Right cardiac atrium (tissue), 5 donors: Measurements from ENCODE around the gene EQTN. TPM values are rescaled to one million over a fixed set of nuclear protein-coding genes. Genes with fewer than 3 reads are reported as not detected.

Source experiments
- ATAC-seq, 2 donors: fragments of 200-7000 bp; cut with Tn5 transposase; one replicate each; pipeline versions ENCODE4 v1.8.0 to v1.9.1; 2020; ENCODE audit warnings: moderate library complexity in 2 of 2, mild to moderate bottlenecking in 1 of 2
- DNase-seq, 3 donors: peaks; one replicate each; pipeline ENCODE4 v3.0.0-alpha.2; 2020
- H3K27ac ChIP-seq: one replicate; pipeline ENCODE4 v1.5.1; 2013; ENCODE audit warnings: mild to moderate bottlenecking, low read length, control low read depth, moderate library complexity
- H3K27me3 ChIP-seq: one replicate; pipeline ENCODE4 v1.6.1; 2013; ENCODE audit not compliant: control insufficient read depth, insufficient read depth
- H3K4me1 ChIP-seq: one replicate; pipeline ENCODE4 v1.6.1; 2013; ENCODE audit warnings: low read length; ENCODE audit not compliant: control insufficient read depth, insufficient read depth
- H3K4me3 ChIP-seq: one replicate; pipeline ENCODE4 v1.5.1; 2013; ENCODE audit warnings: low read length, control low read depth
- H3K9me3 ChIP-seq: one replicate; pipeline ENCODE4 v1.6.1; 2013; ENCODE audit warnings: low read length; ENCODE audit not compliant: control insufficient read depth
- WGBS: extraction: QIAGEN DNeasy Blood & Tissue Kit; methylation state at CpG from one replicate; pipeline ENCODE4 v1.1.7; 2013; 5-methylcytosine and 5-hydroxymethylcytosine counted together
- intact Hi-C, 4 donors: fragments of 100-400 bp; cut with DNase I; formaldehyde crosslinking; loops; one replicate each; pipeline versions ENCODE4 v1.11.0 to v1.14.0; 2022 to 2023
- long read RNA-seq, 4 donors: library from polyadenylated mRNA; unstranded; transcript quantifications; one replicate each; pipeline ENCODE4 v2.0.0, GENCODE V29; 2020 to 2021
- polyA plus RNA-seq: library from polyadenylated mRNA; stranded (reverse); fragments of 200-250 nt; gene quantifications from one replicate; pipeline ENCODE4 v1.2.3, GENCODE V29; 2013
- total RNA-seq, 4 donors: library from RNA; stranded (reverse); fragmentation: NEBNext Ultra II Directional; extraction: Animal tissue kit (Norgen Biotek cat#: 25700); gene quantifications; one replicate each; pipeline ENCODE4 v1.2.1, GENCODE V29; 2021
- donor health status: healthy with polysubstance abuse.
- donor health status: DM: no; HTN: yes; CAD: no.
- donor health status: DM: no; HTN: no; CAD: no.
- donor health status: DM: no; HTN: yes; CAD: no; lungs with severe emphysema.
- donor health status: DM: yes; HTN: yes; CAD: no.

Gene EQTN
- total RNA-seq (not detected), polyA plus RNA-seq (not detected)
- long read RNA-seq, donor 1: 0 reads
- long read RNA-seq, donor 2: 0 reads
- long read RNA-seq, donor 3: 0 reads
- long read RNA-seq, donor 4: 0 reads

DNA sequence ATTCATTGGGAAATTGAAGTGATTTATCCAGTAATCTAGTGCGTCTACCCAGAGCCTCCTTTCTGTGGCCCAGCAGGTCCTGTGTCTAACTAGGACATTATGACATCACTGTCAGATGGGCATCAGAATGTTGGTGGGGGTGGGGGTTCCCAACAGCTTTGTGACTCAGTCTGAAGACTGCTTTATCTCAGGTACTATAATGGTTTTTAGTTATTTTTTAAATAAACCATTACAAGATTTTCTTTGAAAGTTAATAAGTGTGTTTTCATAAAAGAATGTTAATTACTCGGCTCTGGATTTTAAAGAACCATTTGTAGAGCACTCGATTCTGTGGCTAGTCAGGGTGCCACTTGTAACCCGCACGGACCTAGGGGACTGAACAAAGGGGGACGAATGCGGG, at the start of gene EQTN:
EQTN (minus strand) TSS at position 101 of the 400 bp plus-strand sequence; CDS start at position 6, 95 bp downstream.
- 77% methylated on average over 7 of the region's 7 CpGs for WGBS
- no peak for ATAC-seq
- Histone ChIP-seq H3K27me3 (no peaks in the 10 kb centered on the region), H3K9me3 (no peaks in the 10 kb centered on the region), H3K4me1 (no peaks in the 10 kb centered on the region), H3K27ac (no peak within 1 kb of the TSS), H3K4me3 (no peak within 1 kb of the TSS)
- intact Hi-C loops: no loop called here
- no peak for DNase-seq

DNA sequence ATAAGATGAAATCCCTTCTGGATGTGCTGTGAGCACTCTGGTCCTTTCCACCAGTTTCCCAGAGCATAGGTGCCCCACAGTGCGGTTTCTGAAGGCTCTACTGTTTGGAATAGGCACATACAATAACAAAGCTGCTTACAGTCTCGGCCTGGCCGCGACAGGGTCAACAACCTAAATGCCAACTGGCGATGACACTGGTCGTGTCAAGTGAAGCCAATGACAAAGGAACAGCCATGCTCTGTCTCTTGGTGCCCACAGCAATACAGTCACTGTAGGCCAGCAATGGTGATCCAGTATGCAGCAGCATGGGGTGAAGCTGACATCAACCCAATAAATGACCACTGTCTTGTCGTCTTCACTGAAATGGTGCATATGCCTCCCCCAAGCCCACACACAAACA, 47.8 kb upstream of the EQTN start:
- no peaks in the 10 kb centered on the region for H3K9me3 ChIP-seq
- no peak overlapping the region for H3K27ac ChIP-seq
- intact Hi-C loops: no loop called here
- DNase-seq (no peak), ATAC-seq (no peak)
- no peaks in the 10 kb centered on the region for H3K27me3 ChIP-seq
- no peak overlapping the region for H3K4me3 ChIP-seq
- H3K4me1 ChIP-seq: peaks cover 1% of the 10 kb centered on the region
- WGBS: 91% methylated on average over 7 of the region's 7 CpGs

DNA sequence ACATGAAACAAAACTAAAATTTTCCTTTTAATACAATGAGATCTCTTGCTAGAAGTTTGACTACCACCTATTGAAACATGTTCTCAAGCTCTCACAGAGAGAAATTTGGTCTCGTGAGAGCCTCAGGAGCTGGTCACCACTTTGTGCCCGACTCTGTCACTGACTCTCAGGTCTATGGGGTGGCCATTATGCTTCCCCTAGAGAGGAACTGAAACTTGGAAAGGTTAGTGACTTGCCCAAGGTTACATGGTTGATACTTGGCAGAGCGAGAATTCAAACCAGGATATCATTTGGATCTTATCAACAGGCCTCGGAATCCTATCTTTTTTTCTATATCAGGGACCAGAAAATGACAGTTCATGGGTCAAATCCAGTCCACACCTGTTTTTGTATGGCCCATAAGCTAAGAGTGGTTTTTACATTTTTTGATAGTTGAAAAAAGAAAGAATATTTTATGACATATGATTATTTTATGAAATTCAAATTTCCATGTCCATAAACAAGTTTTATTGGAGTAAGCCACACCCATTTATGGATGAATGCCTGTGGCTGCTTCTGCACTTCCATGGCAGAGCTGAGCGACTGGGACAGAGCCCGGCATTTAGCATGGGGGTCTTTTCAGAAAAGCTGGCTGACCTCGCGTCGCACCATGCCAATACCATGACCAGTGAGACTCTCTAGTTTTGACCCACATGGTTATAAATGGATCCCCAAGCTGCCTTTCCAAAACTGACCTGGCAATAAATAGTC, 44.8 kb upstream of the EQTN start:
- Histone ChIP-seq H3K4me1 (peaks cover 11% of the 10 kb centered on the region), H3K27me3 (no peaks in the 10 kb centered on the region), H3K27ac (no peak overlapping the region), H3K9me3 (no peaks in the 10 kb centered on the region), H3K4me3 (no peak overlapping the region)
- 81% methylated on average over 9 of the region's 9 CpGs for WGBS
- ATAC-seq: no peak
- peak in 1 of 3 donors; percentile 43 for DNase-seq
- intact Hi-C loops: no loop called here

DNA sequence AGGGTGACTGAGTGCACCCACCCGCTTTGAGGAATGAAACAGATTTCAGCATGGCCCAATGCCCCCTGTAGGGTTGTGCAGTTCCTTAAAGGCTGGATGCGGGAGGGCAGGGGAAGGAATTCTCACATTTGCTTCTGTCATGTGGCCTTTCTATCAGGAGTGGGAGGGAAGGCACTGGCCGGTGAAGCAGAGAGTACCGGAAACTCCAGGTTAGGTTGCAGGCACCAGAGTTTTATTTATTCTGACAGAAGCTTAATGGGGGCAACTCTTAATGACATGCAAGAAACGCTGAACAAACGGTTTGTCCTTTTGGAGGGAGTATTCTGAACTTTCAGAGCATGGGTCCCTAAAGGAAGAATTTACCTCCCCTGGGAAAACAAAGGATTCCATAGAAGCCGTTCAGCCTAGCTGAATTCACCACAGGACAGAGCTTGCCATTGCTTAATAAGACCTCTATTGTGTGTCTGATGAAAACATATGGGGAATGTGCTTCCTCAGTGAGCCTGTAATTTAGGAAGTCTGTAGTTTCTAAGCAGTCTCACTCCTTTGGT, 44.1 kb upstream of the EQTN start:
- Histone ChIP-seq H3K9me3 (no peaks in the 10 kb centered on the region), H3K4me1 (peaks cover 11% of the 10 kb centered on the region), H3K4me3 (no peak overlapping the region), H3K27me3 (no peaks in the 10 kb centered on the region), H3K27ac (no peak overlapping the region)
- DNase-seq: no peak
- 66% methylated on average over 7 of the region's 7 CpGs for WGBS
- intact Hi-C loops: no loop called here
- ATAC-seq: no peak

DNA sequence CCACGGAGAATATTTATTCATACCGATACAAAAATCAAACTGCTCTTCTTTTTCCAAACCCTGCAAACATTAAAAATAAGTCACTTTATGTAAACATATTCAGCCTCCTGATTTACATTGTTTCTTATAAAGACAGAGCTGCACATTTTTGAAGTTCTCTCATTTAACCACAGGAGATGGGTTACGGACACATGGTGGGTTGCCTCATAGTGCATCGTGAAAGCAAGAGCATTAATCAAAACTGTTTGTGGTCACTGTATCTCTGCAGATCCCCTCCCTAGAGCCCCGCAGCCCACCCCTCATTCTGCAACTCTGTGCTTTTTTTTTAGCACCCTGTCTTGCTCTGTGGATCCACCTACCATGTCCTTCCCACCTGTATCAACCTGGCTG, 43.3 kb upstream of the EQTN start:
- ATAC-seq (no peak), DNase-seq (no peak)
- H3K4me1 ChIP-seq: peaks cover 11% of the 10 kb centered on the region
- H3K27me3 ChIP-seq: no peaks in the 10 kb centered on the region
- no peaks in the 10 kb centered on the region for H3K9me3 ChIP-seq
- 76% methylated on average over 5 of the region's 5 CpGs for WGBS
- H3K4me3 ChIP-seq: no peak overlapping the region
- H3K27ac ChIP-seq: no peak overlapping the region
- intact Hi-C loops: no loop called here

DNA sequence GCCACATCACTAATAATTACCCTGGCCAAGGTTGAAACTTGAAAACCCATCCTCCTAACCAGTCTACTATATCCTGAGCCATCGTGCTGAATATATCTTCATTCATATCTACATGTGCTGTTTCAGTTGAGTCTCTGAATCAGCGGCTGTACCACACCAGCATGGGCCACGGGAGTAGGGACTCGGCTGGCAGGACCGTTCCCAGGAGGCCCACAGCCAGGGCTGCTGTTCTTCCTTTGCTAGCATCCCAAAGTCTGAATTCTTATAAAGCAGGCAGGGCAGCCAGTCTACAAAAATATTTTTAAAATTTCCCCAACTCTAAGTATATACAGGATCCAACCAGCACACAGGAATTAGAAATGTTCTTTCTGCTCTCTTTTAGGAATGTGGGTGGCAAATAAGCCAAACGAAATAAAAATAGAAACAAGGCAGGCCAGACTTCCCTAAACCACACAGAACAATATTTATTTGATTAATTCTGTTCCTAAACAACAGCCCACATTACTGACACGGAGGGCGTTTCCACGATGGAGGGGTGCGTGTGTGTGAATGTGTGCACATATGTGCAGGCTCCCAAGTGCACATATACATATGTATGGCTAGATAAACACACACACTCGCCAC, 42.8 kb upstream of the EQTN start:
- H3K27ac ChIP-seq: no peak overlapping the region
- WGBS: 53% methylated on average over 11 of the region's 11 CpGs
- H3K9me3 ChIP-seq: no peaks in the 10 kb centered on the region
- DNase-seq: no peak
- H3K27me3 ChIP-seq: no peaks in the 10 kb centered on the region
- no peak overlapping the region for H3K4me3 ChIP-seq
- peak in 1 of 2 donors; percentile 35 for ATAC-seq
- intact Hi-C loops: loop anchor here in 2 of 4 donors (5.0 to 10.0 kb wide), 2 partner anchors 185 to 213 kb away; partner anchors contain the start of genes IFNK (in 1 of the 2) and MOB3B (in 1 of the 2)
- H3K4me1 ChIP-seq: peaks cover 11% of the 10 kb centered on the region

DNA sequence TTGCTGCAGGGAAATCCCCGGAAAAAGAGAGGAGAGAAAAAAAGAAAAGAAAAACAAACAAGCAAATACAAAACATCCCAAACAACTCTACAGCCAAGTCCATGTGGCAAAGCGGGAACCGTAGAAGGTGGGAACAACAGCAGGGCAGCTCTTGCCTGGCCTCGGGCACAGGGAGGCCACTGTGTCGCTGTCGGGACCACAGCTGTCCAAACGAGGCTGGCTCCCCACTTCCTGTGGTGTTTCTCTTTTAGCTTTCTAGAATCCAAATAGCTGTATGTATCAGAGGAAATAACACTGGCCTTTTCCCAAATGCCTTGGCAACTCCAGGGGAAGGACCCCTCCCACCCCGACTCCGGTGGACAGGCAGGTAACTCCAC, 41.6 kb upstream of the EQTN start:
- Histone ChIP-seq H3K4me1 (peaks cover 11% of the 10 kb centered on the region), H3K27ac (no peak overlapping the region), H3K27me3 (no peaks in the 10 kb centered on the region), H3K4me3 (no peak overlapping the region), H3K9me3 (no peaks in the 10 kb centered on the region)
- no peak for DNase-seq
- 38% methylated on average over 9 of the region's 9 CpGs for WGBS
- peak; percentile 9 to 23 for ATAC-seq
- intact Hi-C loops: loop anchor here in 2 of 4 donors (5.0 to 10.0 kb wide), 2 partner anchors 186 to 214 kb away; partner anchors contain the start of genes IFNK (in 1 of the 2) and MOB3B (in 1 of the 2)

DNA sequence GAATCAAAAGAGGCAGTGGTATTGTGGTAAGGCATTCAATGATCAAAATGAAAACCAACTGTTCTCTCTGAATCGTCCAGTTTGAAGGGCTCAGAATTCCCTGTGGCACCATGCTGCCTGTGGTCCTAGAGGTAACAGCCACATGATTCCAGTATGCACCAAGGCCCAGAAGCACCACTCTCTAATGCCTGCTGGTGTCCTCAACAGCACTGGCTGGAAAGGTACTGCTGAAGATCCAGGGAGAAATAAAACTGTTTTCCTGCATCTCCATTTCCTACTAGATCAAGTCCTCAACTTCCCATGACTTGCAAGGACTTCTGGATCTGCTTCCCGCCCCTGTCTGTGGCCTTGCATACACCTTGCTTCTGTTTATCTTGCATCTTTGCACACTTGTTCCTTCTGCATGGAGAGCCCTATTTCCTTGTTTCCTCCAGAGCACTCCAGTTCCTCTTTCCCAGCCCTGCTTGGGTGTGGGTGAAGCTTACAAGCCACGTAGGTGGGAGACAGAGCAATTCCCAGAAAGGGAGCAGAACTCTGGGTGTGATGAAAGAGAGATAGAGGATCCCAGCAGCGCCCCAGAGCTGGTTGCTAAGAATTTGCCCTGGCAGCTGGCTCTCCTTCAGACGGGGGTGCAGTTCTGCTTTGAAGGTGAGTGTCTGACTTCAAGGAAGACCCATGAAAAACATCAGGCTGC, 41.0 kb upstream of the EQTN start:
- Histone ChIP-seq H3K27me3 (no peaks in the 10 kb centered on the region), H3K9me3 (no peaks in the 10 kb centered on the region), H3K27ac (no peak overlapping the region), H3K4me3 (no peak overlapping the region), H3K4me1 (peaks cover 11% of the 10 kb centered on the region)
- intact Hi-C loops: loop anchor here in 2 of 4 donors (5.0 to 10.0 kb wide), 2 partner anchors 187 to 214 kb away; partner anchors contain the start of genes IFNK (in 1 of the 2) and MOB3B (in 1 of the 2)
- peak in 1 of 3 donors; percentile 42 for DNase-seq
- ATAC-seq: peak in 1 of 2 donors; percentile 7
- WGBS: 61% methylated on average over 5 of the region's 5 CpGs

DNA sequence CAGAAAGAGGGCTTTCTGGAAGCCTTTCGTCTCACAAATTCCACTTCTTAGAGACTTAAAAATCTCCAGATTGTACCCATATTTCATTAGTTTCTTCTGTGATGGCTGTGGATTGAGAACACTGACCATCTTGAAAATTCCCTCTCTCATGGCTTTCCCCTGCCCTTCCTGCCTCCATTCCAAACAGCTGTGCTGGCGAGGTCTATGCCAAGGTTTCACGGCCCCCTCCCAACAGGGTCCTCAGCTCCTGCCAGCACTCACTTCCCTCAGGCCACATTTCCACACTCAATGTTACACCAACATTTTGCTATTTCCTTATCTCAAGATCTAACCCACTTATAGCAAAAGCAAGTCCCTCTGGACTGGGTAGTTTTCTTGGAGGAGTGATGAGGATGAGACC, 40.3 kb upstream of the EQTN start:
- H3K4me1 ChIP-seq: peaks cover 11% of the 10 kb centered on the region
- WGBS: 81% methylated on average over 3 of the region's 3 CpGs
- no peak for ATAC-seq
- intact Hi-C loops: loop anchor here in 2 of 4 donors (5.0 to 10.0 kb wide), 2 partner anchors 188 to 215 kb away; partner anchors contain the start of genes IFNK (in 1 of the 2) and MOB3B (in 1 of the 2)
- no peak overlapping the region for H3K27ac ChIP-seq
- H3K9me3 ChIP-seq: no peaks in the 10 kb centered on the region
- DNase-seq: no peak
- no peak overlapping the region for H3K4me3 ChIP-seq
- H3K27me3 ChIP-seq: no peaks in the 10 kb centered on the region

DNA sequence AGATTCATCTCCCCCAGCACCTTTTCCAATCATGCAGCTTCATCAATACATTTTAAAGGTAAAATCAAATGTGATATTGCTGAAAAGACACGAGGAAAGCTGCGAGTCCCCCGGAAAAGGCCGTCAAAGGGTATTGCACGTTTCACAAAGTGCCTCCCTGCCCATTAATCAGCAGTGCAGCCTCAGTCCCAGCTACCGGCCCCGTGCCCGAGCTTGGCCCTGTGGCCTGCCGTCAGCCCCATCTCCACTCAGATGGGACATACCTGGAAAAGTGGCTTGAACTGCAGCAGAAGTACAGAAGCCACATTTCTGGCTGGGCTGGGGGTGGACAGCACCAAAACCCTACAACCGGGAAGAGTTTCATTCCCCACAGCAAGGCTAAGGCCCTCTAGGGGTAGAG, 39.9 kb upstream of the EQTN start:
- Histone ChIP-seq H3K4me1 (peaks cover 11% of the 10 kb centered on the region), H3K4me3 (no peak overlapping the region), H3K9me3 (no peaks in the 10 kb centered on the region), H3K27me3 (no peaks in the 10 kb centered on the region), H3K27ac (no peak overlapping the region)
- intact Hi-C loops: loop anchor here in 2 of 4 donors (5.0 to 10.0 kb wide), 2 partner anchors 188 to 215 kb away; partner anchors contain the start of genes IFNK (in 1 of the 2) and MOB3B (in 1 of the 2)
- 95% methylated on average over 10 of the region's 10 CpGs for WGBS
- ATAC-seq: no peak
- peak in 1 of 3 donors; percentile 56 for DNase-seq
